KBM-7 (cell line): ENCODE data around the gene CST5.
"Not testable (repeated sequence)": the region's sequence is repeated elsewhere in the genome, so short reads cannot be mapped to it uniquely, and the experiment has no call there.

Experiments
- DNase-seq: peaks from one replicate; pipeline ENCODE4 v3.0.0-alpha.2; 2015
- in situ Hi-C: fragments of 300-500 bp; cut with MboI; formaldehyde crosslinking; loops from 2 replicates; pipeline ENCODE4 v1.14.3; 2020; ENCODE audit warnings: low sequenced_read_pairs, low pct_unique_long_range_greater_than_20kb, mixed read lengths

Gene CST5

GRCh38 chr20:23867152-23867776 lies 12.3 kb downstream of the CST5 start:
- no peak for DNase-seq

GRCh38 chr20:23860771-23861170 lies 18.8 kb downstream of the CST5 start:
- DNase-seq, in situ Hi-C loops: not testable (repeated sequence)

More at GRCh38 chr20:23867152-23867776, 12.3 kb downstream of the CST5 start:
- in situ Hi-C loops = no loop called here

DNA sequence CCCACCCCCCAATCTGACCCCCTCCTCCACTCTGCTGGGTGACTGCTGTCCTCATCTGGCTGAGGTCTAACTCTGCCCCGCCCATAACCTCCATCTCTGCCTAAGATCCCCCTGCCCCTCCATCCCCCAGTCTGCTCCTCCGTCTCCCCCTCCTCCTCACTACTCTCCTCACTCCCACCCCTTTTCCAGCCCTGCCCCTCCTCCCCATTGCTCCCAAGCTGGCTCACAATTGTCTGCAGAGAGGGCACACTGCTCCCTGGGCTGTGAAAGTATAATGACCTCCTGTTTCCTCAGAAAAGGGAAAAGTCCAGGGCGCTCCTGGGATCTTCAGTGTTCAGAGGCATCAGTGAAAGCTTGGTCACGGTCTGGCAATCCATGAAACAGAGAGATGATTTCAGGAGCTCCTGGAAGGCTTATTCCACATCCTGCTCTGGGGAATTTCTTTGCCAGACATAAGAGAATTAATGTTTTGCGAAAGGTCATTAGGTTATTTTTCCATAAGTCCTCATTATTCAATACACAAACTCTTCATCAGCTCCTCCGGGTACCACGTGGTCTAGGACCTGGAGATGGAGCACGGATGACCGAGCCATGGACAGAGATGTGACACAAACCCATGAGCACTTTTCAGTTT lies 21.5 kb downstream of the CST5 start:
- DNase-seq = no peak
- in situ Hi-C loops = no loop called here

DNA sequence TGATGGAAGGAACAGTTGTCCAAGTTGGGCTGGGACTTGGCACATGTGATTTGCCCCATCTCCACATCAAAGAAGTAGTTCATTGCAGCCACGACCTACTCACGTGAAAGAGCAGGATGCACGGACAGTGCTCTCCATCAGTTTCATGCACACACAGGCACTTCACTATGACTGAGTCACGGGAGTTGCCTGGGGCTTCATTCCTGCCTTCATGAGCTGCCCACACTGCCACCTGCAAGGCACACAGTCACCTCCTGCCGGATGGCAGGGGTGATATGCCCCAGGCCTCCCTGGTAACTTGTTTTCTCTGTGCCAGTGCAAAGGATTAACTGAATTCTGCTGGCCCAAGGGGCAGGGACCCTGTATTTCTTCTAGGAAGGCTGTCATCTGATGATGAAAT lies 22.8 kb downstream of the CST5 start:
- in situ Hi-C loops = no loop called here
- DNase-seq = no peak

DNA sequence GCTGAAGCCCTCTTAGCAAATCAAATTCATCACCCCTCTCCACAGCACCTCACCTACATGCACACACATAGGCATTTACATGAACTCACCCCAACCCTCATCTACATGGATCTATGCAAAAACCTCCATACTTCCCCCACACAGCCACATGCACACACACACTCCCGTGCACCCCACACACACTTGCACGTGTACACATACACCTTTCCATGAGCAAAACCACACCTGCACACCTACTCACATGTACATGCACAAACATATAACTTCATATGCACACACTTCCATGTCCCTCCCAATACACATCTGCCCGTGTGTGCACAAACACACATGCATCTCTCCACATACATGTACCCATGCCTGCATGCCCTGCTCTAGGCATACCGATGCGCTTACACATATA lies 23.3 kb downstream of the CST5 start:
- in situ Hi-C loops = no loop called here
- no peak for DNase-seq

- no peak for DNase-seq
- in situ Hi-C loops = no loop called here
Measured at GRCh38 chr20:23841693-23842092, 37.9 kb downstream of the CST5 start.

GRCh38 chr20:23835716-23836115 lies 43.8 kb downstream of the CST5 start:
- DNase-seq = no peak

DNA sequence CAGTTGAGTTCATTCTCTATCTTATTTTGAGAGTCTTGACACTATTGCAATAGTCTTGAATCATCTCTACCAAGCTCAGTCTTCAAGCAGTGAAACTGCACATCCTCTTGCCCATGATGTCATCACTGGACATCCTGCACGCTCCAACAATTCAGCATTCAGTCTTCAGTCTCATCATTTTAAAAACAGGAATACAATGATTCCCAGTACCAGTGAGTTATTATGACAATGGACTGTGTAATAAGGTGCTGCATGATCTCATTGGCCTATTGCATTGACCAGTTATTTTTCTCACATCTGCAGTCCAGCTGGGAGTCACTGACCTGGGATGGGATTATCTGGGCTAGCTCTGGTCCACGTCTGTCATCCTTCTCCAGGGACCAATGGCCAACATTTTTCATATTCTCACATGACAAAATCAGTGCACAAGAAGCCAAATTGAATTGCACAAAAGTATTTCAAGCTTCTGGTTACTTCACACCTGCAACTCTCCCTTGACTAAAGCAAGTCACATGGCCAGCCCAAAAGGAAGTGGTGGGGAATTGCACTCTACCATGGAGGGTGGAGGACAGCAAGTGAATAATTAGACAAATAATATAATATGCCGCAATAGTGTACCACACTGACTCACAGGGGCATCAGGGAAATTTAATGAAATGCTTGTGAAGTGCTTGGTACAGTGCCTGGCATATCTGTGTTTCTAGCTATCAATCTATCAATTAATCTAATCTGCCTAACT lies 46.6 kb downstream of the CST5 start:
- DNase-seq = no peak
- in situ Hi-C loops = no loop called here

More at GRCh38 chr20:23835716-23836115, 43.8 kb downstream of the CST5 start:
- in situ Hi-C loops = no loop called here

DNA sequence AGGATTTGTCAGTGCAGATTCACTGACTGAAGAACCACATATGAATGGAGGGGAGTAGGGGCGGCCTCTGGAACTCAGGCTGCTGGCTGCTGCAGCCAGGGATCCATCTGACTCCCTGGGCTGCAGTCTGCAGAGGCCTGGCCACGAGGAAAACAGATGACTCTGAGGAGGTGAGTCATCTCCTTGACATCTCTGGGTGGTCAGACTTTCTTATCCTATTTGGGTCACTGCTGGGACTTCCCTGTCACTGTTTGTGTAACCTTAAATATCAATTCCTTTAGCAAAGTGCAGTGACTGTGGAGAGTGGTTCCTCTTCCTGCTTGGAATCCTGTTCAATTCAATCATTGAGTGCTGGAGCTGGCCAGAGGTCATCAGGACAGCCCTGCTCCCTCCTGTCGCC lies 47.6 kb downstream of the CST5 start:
- in situ Hi-C loops, DNase-seq: not testable (repeated sequence)

GRCh38 chr20:23826541-23827021 lies 53.0 kb downstream of the CST5 start, which contains the start of gene CST2:
TSS of gene CST2 (minus strand) at chr20:23826729. CDS start at chr20:23826660, 69 bp downstream.
- in situ Hi-C loops = no loop called here
- DNase-seq = no peak
